GM21529 (cell line): ENCODE data around the gene RIPOR2.
"Not testable (repeated sequence)": the region's sequence is repeated elsewhere in the genome, so short reads cannot be mapped to it uniquely, and the experiment has no call there.

ENCODE experiments used
- ATAC-seq: cut with Tn5 transposase; IDR thresholded peaks from one replicate; pipeline ENCODE4 v1.9.1; 2021; ENCODE audit not compliant: unreplicated experiment

The RIPOR2 gene

DNA sequence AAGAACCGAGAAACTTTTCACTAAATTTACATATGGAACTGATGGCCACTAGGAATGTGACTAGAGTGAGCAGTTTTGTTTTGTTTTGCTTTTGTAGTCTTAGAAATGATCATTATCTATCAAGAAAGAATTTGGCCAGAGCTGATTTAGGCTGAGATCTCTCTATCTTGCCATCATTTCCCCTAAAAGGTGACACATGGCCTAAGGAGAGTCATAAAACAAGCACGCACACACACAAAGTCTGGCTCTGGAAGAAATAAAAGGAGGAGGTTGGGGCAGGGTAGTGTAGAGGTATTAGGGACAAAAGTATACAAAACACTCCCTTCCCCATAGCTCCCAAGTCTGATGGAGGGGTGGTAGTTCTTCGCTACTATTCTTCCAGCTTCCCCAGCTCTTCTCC is 56.4 kb downstream of the RIPOR2 start:
- no peak for ATAC-seq

DNA sequence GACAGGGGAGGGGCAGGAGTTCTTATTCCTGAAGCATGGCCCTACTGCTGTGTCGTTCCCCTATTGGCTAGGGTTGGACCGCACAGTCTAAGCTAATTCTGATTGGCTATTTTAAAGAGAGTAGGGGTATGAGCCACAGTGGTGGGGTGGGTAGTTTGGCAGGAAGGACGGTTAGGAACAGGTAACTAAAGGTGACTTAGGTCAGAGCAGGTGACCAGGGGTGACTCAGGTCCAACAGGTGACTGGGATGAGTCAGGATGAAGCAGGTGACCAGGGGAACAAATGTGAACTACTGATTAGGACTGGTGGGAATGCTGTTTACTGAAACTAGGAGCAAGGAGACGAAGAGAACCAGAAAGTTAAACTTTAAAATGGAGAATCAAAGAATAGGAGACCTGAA is 58.0 kb downstream of the RIPOR2 start:
- ATAC-seq: not testable (repeated sequence)

DNA sequence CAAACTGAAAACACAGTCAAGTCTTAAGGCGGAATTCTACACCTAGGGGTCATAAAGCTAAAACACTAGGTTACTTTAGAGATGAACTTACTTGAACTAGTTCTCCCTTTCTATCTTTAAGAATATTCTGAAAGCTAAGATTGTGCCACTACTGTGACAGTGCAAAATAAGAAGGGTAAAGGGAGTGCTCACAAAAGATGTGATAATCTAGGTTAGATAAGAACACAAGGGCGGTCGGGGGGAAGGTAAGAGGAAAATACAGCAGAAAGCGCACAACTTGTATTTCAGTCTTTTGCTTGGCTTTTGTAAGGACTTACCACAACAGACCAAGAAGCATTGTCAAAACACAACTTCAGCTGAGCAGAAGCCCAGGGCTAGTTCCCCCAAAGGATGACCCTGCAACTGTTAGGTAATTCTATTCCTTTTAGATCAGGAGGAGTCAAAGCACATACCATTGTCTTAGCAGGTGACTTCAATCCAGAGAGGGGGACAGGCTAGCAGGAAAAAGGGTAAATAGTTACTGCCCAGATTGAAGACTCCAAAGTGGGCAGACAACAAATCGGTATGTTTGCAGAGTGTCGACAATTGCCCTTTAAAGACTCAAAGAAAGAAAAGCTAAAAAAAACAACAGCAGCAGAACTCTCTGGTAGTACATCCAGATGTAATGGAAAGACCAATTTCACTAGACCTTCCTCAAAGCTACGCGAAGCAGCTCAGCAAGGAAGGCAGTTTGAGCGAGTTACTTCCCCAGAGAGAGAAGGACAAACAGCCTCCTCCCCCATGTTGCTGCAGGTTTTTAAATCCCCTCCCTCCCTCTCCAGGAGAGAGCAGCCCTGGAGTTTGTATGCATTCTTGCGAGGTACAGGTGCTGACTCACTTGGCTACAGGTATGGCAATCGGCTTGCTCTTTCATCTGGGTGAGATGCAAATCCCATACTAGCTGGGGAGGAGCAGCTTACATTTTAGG is 59.0 kb downstream of the RIPOR2 start:
- ATAC-seq: no peak

DNA sequence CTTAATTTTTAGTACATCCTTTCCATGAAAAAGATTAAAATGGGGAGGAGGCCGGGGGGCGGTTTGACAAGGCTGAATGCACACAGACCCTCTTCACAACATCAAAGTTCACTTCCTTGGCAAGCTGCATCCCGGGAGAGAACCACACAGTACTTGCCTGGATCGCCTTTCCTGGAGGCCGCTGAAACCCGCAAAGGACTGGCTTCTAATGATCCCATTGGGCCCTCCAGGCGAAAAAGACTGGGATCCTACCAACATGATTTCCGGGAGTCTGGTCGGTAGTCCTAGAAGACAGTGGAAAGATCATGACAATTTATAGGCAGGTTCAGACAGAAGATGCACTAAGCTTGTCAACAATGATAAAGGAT is 60.2 kb downstream of the RIPOR2 start:
- ATAC-seq: no peak

DNA sequence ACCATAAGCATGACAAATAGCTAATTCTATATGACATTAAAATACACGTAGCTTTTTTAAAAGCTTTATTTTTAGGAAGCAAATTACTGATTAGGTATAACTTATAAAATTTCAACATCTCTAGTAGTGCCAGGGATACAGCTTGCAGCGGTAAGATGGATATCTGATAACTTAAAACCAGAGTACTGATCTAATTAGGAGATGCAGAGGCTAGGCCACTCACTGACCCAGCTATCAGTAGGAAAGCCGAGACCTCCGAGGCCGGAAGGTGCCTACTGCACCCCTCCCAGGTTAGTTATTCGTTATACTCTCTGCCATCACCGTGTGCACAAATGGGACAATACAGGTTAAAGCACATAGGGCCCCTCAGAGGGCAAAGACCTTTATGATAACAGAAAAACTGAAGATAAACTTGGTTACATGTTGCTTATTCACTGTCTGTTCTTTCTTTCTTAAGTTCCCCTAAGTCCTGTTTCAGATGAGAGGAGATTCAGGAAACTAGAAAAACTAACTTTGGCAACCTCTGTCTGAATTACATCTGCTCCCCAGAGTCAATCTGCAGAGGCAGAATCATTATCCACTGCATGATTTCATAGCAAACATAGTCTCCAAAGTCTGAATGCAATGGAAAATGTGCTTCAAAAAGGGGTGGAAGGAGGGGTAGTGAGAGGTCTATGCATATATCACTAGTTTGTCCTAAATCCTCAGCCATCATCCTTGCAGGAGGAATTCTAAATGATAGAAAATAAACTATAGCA is 60.8 kb downstream of the RIPOR2 start:
- ATAC-seq: no peak

DNA sequence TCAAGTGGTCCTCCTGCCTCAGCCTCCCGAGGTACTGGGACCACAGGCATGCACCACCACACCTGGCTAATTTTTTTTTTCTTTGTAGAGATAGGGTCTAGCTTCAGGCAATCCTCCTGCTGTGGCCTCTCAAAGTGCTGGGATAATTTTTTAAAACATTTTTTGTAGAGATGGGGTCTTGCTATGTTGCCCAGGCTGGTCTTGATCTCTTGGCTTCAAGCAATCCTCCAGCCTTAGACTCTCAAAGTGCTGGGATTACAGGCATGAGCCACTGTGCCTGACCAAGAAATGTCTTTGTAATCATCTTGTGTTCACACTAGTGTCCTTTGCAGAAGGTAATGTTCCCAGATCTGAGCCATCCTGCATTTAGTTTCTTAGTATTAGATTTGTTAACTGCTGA is 61.6 kb downstream of the RIPOR2 start:
- ATAC-seq: no peak

DNA sequence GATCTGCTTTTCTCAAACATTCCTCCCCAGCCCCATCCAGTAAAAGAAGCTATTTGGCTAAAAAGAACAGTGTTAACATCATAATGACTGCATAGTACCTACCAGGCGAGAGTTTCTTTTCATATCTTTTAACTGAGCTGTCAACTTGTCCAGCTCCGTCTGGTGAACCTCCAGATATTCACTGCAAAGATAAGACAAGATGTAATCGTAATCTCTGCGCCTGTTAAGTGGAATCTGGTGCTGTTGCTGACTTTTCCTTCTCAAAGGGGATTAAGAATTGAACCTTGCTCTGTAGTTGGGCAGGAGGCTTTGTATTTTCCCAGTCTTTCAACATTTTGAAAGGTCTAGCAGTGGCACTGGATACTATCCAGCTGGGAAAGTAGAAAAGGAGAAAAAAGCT is 63.0 kb downstream of the RIPOR2 start:
- ATAC-seq: no peak

DNA sequence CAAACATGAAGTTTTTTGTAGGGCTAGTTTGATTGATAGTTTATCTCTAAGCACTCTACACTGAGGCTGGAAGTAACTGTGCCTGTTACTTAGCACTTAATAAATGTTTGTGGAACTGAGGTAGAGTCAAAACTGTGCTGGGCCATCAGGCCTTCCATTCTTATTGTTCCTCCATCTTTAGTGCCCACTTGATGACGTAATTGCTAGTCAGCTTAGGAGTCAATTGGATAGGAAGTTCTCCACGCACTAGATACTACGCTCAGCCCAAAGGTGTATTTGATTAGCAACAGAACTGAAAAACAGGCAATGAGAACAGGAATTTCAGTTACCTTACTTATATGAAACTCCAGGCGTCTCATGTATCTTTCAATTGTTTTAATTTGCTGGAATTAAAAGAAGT is 67.0 kb downstream of the RIPOR2 start:
- ATAC-seq: no peak

DNA sequence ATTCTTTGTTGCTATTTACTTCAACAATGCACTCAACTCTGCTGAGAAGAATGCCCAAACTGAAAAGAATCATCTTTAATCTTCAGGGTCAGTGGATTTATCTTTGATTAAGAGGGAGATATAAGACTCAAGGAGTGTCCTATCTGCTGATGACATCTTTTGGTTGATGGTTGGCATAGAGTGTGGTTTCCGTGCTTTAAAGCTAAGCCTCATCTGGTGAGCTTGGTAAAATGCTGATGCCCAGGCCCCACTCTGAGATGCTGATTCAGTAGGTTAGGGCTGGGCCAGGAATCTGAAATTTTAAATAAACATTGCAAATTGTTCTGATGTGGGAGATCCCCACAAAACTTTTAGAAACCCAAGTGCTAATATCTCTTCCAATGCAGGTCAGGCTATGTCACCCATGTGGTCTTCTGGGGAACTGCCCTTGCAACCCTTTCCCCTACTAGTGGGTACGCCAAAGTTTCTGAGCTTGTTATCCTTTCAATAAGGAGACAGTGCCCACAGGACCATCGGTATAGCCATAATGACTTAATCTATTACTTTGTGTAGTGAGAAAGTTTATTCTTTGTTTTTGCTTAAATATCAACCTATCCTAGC is 68.6 kb downstream of the RIPOR2 start:
- ATAC-seq: no peak

DNA sequence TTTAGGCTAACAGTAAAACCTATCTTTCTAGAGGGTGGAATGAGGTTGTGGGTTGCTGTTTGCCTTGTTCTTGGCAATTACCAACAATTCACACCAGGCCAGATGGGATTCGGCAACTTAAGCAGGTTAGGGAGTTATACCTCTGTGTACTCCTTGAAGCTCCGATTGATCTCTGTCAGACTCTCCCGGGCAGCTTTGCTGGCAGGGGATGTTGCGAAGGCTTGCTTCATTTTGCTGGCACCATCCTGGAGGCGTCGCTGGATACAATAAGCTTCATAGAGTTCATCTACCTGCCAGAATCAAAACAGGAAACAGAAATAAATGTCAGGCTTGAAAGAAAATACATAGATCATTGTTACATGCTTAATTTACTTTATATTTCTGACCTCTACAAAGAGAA is 70.6 kb downstream of the RIPOR2 start:
- no peak for ATAC-seq

DNA sequence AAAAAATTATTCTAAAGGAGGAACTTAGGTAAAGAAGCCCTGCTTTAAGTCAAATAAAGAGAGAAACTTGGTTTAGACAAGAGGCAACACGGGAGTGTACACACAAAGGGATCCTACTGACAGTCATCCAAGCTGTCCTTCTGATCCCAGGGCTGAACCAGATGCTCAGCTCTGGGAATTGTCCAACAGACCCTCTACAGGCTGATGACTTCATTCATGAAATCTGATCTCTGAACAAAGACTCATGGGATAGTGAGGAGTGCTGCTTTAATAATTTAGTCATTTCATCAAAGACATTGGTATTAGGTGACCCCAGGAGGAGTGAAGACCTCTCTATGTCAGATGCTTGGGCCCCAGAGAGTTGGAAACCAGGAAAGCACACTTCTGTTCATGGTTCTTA is 71.4 kb downstream of the RIPOR2 start:
- no peak for ATAC-seq

DNA sequence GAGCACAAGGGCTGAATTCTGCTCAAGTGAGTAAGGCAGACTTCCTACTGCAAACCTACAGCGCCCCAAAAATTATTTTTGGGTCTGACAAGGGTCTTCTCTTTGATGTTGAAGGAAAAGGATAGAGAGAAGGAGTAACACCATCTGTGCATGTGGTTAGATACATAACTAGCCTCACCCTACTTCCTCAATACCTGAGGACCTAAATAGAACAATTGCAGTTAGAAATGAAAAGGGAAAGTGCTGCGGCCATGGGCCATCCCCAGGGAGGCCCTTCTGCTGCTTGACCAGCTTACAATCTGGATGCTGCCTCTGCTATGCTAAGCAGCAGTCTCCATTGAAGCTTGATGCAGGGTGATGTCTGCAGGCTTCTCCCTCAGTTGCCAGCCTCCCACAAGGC is 73.8 kb downstream of the RIPOR2 start:
- ATAC-seq: peak; percentile 81

DNA sequence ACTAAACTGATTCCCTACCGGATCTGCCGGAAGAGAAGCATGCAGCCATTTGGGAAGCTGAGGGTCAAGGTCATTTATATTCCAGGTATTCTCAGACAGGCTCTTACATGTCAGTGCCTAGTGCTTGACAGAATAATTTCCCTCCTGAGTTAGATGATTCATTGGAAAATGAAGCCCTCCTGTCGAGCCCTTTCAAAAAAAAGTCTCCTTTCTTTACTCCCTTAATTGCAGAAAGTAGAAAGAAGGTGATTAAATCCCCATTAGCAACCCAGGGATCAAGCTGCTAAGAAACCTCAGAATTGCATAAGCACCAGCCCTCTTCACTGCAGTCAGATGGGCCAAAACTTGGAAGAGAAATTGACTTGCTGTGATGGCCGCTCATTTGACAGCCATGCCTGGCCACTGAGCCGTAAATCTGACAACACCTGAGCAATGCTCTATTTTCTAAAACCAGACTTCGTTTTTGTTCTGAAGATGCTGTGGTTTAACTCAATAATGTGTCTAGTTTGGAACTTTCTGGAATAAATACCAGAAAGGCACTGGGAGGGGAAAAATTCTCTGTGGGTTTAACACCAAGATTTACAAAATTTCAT is 76.1 kb downstream of the RIPOR2 start:
- ATAC-seq: no peak

DNA sequence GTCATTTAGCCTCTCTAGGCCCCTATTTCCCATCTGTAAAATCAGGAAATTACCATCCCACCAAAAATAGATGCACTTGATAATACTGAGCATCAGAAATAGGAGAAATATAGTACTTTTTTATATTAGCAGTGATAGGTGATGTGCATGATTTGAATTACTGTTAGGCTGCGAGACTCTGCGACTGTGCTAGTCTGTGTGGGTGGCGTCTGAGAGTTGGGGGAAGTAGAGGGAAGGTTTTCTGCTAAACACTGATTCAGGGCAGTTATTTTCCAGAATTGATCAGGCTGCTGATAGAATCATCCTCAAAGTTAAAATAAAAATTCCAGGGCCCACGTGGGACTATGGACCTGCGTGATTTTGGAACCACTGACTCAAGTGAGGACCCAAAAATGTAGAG is 76.6 kb downstream of the RIPOR2 start:
- no peak for ATAC-seq

DNA sequence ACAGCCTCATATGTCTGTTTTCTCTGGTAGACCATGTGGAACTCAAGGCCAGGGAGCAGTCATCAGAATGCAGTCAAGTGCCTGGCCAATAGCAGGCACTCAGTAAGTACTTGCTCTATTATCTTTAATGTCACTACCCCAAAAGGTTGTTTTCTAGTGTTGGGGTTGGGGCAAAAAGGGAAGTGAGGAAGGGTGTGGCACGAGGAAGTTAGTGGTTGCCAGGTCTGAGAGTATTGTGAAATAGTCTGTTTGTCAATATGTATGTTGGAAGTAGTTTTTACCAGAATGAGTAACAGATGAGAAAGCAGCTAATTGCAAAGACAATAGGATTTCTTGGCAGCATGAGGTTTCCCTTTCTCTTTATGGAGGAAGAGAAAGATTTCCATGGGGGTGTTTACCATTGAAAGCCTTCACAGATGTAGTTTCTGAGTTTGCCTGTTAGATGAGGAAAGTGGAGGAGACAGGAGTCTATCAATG is 77.5 kb downstream of the RIPOR2 start:
- ATAC-seq: peak; percentile 54

DNA sequence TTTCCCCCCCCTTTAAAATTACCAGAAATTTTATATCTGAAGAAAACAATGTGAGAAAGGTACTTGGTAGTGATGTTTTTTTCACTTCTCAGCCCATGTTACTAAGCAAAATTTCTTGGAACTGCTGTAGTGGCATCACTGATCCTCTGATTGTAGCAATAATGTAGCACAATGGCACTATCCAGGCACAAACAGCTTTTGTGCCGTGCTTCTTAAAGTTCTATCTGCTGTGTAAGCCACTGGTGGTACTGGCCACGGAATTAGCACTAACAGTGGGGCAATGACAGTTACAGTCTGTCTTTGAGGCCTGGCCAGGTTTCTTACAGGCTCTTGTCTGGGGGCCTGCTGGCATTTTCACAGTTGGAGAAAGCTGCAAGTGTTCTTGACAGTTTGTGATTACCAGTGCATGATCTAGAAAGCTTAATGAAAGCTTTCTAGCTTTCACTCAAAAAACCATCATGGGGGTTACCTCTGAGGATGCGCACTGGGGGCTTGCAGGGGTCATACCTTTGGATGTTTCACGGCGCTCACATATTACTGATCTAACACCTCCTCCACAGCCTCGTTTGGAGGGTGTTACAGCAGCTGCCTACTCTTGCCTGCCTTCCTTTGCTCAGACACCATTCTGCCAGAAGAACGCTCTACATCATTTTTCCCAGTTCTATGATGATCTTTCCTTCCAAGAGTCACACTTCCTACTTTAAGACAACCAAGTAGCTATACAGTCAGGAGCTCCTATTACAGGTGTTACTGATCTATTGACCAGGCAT is 78.7 kb downstream of the RIPOR2 start:
- no peak for ATAC-seq

DNA sequence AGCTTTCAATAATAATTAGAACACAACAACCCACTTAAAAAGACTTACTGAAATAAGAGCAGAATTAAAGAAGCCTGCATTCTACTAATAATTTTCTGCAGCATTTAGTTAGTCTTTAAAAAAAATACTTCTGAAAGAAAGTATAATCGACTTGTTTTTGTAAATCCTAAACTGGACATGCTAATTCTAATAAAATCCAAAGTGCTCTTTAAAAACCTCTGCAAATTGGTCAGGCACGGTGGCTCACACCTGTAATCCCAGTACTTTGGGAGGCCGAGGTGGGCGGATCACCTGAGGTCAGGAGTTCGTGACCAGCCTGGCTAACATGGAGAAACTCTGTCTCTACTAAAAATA is 79.5 kb downstream of the RIPOR2 start:
- ATAC-seq: no peak

DNA sequence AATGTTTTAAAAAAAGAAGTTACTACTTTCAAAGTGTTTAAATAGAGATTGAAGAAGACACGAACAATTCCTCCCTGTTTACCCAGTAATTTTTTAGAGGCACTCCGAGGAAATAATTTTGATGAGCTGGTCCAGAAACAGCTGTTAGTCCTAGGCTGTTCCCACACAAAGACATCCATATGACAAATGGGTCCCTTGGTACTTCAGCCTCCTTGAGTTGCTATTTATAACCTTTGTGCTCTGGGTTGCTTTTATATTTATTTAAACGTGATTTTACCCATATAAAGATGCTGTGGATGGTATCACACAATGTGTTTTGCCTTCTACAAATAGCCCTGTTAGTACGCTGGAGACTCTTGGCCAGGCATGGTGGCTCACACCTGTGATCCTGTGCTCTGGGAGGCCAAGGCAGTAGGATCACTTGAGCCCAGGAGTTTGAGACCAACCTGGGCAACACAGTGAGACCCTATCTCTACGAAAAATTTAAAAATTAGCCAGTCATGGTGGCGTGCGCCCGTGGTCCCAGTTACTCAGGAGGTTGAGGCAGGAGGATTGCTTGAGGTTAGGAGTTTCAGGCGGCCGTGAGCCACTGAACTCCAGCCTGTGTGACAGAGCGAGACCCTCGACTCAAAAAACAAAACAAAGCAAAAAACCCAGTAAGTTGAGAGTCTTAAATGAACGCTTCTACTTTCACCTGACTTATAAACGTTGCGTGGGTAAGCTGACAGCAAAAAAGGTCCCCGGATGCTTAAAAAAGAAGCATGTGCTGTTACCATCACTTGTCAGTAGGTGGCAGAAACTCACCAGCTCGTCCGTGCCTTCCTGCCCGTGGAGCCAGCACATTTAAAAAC is 80.1 kb downstream of the RIPOR2 start:
- peak; percentile 50 for ATAC-seq

DNA sequence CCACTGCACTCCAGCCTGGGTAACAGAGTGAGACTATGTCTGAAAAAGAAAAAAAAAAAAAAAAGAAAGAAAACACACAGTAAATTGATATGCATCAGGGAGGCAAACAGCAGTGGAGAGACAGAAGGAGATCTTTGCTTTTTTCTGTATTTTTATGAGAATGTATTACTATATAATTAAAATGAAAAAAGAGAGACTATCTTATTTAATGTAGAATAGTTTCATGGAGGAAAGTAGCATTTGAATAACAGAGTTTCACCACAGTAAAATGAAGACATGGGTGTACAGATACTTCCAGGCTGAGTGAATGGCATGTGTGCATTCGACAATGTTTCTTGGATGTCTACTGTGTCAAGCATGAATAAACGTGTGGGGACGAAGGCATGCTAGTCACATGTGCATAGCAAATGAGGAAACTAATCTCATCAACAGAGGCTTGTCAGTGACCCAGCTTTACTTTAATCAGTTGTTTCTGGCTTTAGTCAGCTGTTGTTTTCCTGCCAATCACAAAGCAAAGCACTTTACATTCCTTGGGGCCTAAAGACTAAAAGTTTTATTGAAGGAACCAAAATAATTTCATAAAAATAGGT is 81.6 kb downstream of the RIPOR2 start:
- no peak for ATAC-seq
